Activated CD4-positive, alpha-beta T cell treated with anti-CD3 and anti-CD28 coated beads, Interleukin-2, Interleukin-6, amounts not matched to agents 100 ng/mL and 50 ng/mL, durations not matched to agents 16 hours and 8 hours (primary cell): ENCODE results near the gene BCL11A.

Source experiments
- DNase-seq: peaks from one replicate; pipeline ENCODE4 v3.0.0-alpha.2; 2020

Gene BCL11A

DNA sequence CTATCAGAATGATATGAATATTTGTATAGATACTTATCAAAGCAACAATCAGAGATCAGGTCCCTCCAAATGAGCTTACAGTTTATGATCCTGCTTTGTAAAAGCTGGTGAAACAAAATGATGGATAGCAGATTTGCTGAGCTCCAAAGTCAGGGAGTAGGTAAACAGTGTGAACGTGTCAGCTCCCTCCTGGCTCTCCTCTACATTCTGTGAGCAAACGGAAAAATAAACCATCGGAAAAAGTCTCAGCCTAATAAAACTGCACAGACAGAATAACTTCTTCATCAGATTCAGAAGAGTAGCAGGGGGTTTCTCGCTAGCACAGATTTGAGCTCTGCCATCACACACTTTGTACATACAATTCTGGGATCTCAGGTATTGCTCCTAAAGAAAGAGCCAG lies 51.3 kb downstream of the BCL11A start:
- no peak for DNase-seq

DNA sequence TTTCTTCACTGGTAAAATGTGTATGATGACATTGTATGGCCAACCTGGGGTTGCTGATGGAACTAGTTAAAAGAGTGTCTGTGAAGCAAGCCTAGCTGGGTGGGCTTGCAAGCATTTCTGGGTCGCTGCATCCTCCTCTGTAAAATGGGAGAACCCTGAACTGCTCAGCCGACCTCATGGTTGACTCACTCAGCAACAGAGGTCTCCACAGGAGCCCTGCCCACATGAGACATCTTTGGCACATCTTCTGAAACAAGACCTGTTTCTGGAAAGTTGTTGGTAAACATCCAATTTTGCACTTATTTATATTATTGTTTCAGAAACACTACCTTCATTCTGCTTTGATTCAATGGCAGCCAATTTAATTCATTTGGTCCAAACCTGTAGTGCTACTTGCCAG lies 52.6 kb downstream of the BCL11A start:
- DNase-seq = no peak

DNA sequence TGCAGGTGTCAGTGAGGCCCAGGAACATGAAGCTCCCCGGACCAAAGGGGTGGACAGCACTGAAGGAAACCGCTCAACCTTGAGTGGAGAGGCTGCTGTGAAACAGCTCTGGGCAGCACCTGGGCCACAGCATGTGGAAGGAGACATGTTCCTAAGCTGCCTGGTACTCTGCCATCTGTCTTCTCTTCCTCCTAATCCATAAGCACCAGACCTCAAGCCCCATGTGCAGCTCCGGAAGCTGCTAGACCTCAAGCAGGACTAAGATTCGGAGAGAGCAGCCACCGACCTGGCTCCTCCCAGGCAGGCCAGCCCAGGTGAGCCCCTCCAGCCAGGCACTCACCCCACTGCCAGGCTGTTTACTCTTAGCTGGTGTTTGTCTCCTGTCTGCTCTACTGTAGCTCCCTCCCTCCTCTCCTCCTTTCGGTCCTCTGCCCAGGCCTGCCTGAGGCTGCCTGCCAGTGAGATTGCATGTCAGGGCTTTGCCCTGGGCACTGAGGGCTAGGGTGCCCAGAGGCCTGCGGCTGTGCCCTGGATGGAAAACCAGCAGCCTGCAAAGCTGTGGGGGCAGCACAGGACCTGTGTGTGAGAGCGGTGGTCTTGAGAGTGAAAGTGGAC lies 53.7 kb downstream of the BCL11A start:
- DNase-seq = no peak

DNA sequence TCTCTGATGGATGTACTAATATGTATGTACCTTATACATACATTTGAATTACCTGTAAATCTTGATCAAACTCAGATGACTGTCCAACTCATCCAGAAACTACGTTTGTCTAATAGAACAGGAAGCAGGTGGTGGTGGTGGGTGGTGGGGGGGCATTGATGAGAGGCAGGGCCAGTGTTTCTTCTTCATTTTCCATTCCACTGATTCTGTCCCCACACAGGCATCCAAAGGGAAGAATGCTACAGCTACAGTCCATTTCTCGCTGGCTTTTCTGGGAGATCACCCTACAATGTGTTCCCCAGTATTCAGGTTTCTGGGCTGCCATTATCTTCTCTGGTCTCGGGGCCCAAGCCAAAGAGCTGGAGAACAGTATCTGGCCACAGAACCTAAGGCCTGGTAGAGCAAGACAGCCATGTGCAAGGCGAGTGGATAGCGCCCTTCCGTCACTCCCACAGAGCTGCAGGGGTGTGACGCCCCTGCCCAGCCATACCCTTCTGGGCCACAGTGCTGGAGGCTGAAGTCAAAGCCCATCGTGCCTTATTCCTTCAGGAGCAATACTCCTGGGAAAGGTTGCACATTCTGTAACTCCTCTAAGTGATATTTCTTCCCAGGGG lies 54.5 kb downstream of the BCL11A start:
- DNase-seq = no peak

DNA sequence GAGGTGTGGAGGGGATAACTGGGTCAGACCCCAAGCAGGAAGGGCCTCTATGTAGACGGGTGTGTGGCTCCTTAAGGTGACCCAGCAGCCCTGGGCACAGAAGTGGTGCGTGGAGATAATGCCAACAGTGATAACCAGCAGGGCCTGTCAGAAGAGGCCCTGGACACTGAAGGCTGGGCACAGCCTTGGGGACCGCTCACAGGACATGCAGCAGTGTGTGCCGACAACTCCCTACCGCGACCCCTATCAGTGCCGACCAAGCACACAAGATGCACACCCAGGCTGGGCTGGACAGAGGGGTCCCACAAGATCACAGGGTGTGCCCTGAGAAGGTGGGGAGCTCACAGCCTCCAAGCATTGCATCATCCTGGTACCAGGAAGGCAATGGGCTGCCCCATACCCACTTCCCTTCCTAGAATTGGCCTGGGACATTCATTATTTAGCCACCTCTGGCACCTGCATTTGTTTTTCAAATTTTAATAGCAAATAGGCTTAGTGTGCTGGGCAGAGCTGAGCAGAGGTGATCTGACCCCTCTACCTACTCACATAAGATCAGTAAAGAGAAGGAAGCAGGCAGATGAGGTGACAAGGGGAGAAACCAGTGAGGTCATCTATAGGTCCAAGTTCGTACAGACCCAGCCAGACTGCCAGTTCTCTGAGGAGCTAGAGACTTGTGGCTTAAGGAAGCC lies 55.2 kb downstream of the BCL11A start:
- no peak for DNase-seq

DNA sequence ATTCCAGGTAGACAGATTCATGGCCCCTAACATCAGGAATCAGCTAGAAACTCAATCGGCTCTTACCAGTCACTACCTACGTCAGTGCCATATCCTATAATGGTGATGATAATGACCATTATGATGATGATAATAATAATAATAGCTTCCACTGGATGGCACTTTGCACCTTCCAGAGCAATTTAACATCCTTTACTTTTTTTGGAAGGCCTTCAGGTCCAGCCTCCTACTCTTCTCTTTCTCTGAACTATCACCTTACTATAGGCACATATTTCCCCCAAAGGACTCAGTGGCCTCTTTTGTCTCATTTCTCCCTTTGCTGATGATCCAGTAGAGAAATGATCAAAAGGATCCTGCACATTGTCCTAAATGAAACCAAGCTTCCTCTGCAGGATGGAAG lies 56.0 kb downstream of the BCL11A start:
- no peak for DNase-seq

DNA sequence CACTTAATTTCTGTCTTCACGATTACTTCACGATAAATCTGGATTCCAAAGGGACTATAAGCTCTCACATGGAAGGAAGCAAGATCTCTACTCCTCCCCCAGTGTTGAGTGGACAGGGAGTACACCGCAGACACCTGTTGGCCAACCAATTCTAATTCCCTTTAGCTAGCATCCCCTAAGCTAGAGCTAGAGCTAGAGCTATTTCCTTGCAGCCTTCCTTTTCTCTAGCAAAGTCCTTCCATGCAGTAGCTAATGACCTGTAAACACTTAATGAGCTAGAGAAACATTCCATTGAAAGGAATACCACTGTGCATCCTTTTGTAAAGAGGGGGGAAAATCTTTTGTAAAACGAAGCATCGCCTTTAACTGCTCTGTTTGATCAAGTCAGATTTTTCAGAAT lies 56.5 kb downstream of the BCL11A start:
- no peak for DNase-seq

DNA sequence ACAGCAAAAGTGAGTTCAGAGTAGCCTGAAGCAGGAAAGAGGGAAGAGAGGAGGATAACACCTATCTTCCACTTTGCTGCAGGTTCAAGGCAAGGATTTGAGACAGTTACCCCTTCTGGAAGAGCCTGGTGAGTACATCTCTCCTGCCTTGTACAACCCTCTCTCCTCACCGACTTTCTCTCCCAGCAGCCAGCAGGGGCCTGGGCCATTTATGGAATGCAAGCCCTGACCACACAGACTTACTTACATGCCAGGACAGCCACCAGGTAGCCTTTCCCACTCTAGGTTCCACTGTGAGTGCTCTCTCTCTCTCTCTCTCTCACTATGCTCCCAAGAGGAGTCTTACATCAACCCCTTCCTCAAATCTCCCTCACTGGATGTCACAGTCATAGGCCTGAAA lies 57.0 kb downstream of the BCL11A start:
- no peak for DNase-seq

DNA sequence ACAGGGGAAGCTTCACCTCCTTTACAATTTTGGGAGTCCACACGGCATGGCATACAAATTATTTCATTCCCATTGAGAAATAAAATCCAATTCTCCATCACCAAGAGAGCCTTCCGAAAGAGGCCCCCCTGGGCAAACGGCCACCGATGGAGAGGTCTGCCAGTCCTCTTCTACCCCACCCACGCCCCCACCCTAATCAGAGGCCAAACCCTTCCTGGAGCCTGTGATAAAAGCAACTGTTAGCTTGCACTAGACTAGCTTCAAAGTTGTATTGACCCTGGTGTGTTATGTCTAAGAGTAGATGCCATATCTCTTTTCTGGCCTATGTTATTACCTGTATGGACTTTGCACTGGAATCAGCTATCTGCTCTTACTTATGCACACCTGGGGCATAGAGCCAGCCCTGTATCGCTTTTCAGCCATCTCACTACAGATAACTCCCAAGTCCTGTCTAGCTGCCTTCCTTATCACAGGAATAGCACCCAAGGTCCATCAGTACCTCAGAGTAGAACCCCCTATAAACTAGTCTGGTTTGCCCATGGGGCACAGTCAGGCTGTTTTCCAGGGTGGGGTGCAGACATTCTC lies 58.3 kb downstream of the BCL11A start:
- DNase-seq = no peak

DNA sequence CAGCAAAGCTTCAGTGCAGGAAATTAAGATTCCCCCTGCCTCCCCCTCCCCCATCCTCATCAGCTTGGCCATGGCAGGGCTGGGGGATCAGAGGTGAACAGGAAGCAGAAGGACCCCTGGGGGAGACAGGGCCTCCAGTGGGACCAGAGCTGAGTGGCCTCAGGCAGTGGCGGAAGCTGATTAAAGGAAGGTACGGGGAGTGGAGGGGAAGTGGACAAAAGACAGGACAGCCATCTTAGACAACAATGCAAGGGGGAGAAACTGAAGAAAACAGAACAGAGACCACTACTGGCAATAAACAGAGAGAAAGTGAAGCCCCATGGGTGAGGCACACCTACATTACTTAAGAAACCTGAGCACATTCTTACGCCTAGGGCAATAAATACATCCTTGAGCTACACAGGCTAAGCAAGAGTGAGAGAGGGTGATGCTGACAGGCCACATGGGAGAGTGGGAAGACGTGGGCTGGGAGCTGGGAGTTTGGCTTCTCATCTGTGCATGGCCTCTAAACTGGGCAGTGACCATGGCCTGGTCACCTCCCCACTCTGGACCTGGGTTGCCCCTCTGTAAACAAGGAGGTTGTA lies 59.6 kb downstream of the BCL11A start:
- no peak for DNase-seq

DNA sequence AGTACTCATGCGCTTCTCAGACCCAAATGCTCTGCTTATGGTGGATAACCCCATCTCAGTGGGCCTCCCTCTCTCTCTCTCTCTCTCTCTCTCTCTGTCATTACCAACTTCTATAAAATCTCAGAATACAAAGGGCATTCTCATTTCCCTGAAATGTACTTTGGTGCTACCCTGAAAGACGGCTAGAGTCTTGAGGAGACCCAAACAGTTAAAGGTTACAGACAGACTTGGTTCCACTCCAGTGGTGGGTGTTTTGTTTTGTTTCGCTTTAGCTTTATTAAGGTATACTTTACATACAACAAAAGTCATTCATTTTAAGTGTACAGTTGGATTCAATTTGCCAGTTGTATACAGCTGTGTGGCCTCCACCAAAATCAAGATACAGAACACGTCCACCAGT lies 60.9 kb downstream of the BCL11A start:
- no peak for DNase-seq

DNA sequence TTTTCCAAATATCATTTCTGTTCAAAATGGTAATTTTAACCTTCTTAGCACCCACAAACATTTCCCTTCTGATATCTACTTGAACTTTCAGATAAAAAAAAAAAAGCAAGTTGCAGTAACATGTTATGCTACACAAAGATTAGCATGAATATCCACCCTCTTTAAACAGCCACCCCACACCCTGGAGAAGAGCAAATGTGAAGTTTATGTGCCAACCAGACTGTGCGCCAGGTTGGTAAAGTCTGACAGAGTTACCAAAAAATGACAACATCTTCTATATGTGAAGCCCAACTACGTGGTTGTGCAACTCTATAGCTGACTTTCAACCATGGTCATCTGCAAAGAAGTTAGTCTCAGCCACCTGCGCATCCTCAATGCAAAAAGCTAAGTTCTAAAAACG lies 62.6 kb downstream of the BCL11A start:
- no peak for DNase-seq

DNA sequence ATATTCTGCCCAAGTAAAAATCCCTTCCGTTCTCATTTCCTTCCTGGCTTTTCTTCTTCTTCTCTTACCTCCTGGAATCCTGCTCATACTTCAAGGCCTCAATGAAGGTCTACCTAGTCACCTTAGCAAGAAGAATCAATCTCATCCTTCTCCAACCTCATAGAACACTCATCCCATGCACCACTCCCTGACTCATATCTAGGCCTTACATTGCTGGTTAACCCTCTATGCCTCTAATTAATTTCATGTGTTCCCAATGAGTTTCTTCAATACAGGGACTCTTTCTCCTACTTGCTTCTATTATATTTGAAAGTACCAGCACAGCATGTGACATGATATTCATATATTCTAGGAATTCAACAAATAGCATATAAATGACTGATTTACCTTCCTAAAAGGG lies 63.0 kb downstream of the BCL11A start:
- DNase-seq = no peak

DNA sequence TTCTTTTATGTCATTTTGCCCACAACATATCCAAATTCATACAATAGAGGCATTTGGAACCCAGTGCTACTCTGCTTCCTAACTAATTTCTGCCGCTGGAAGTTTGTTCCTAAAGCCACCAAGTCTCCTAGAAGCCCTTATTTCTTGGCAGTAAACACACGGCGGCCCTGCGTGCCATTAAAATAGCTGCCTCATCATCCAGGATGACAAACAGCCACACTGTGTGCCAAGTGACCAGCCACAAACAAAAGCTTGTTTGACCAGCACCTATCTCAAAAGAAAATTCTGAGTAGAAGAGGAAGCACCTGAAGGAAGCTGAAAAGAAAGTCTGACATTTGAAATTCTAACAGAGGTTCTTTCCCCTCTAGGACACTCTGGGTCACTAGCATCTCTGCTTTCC lies 64.2 kb downstream of the BCL11A start:
- DNase-seq = no peak

DNA sequence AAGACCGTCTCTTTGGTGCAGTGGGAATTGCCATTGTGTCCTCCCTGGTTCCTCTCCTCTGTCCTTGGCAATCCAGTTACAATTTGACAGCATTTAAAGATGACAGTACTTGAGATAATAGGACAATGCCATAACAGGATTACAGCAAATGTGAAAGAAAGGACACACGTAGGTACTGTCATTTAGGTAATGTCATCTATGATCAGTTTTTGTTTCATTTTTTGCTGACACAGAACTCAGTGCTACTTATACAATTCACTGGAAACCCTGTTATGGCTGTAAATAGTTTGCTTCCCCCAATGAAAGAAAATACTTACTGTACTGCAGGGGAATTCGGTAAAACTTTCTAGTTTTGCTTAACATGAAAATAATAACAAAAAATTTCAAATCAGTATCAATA lies 65.2 kb downstream of the BCL11A start:
- DNase-seq = no peak

DNA sequence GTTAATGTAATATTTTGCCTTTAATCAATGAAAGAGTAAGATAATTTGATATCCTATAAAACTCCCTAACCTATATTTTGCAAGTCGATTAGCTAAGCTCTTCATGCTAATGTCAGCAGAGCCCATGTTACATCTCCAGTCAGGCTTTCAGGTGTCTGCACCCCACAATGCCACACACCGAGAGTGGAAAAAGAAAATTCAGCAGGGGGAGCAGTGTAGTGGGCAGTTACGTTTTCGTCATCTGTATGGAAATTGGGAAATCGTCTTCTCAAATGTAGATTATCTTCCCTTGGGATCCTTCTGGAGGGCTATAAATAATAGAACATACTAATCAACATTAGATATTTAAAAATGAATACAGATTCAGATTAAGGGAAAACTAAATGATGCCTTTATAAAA lies 66.3 kb downstream of the BCL11A start:
- DNase-seq = no peak

DNA sequence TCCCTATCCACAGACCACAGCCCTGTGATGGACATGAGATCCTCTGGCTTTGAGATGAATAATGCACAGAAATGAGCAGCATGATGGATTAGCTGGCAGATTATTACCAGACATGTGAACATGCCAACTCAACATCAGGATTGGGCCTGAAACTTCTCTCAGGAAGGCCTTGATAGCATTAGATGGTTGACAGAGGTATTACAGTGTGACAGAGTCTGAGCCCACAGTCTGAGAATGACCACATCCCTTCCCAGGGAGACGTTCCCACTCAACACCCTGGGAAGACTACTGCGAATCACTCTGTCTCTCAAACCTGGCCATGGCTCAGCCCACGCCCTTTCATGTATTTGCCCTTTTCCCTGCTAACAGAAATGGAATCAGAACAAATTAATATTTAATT lies 66.9 kb downstream of the BCL11A start:
- DNase-seq = no peak

DNA sequence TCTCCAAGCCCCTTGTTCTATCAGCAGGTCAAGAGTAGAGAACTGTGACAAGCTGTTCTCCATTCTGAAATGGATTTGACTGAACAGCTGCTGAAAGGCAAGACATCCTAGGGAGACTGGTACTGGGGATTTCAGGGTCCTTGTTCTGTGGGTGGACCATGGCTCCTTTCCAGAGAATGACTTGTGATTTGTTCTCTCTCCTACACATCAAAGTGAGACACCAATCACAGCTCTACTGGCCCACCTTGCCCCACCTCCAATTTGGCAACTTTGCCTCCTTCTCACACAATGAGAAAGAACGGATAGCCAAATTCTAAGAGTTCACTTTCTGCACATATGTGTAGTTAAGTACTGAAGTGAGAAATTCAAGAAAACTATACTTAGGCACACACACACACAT lies 67.4 kb downstream of the BCL11A start:
- DNase-seq = no peak

DNA sequence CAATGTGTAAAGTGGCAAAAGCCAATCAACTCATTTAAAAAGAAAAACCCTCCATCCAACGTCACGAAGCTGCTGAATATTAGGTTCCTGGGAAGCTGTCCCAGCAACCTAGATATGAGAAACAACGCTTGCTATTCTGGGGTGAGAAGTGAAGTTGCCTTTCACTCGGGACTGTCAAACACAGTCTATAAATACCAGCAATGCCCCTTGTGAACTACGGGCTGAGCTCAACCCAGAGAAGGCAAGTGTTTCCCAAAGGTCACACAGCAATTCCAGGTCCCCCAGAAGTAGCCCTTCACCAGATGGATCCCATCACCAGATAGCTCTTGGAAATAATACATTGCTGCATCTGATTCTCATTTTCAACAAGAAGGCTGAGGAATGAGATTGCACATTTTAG lies 67.9 kb downstream of the BCL11A start:
- DNase-seq = no peak

DNA sequence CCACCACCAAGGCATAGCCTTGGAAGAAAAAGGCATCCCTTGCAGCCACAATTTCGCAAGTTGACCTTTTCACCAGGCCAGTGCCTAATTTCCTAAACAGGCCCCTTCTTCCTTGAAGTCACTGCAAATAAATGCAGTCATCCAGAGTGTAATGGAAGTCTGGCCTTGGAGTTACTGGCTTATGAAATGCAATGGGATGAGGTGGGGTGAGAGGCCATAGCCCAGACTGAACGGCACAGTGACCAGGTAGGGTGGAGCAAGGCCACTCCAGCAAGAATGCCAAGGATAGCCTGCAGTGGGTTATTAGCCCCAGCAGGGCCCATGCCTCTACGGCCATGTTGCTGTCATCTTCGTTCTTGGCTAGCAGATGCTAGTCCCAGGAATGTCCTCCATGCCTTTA lies 68.4 kb downstream of the BCL11A start:
- no peak for DNase-seq

DNA sequence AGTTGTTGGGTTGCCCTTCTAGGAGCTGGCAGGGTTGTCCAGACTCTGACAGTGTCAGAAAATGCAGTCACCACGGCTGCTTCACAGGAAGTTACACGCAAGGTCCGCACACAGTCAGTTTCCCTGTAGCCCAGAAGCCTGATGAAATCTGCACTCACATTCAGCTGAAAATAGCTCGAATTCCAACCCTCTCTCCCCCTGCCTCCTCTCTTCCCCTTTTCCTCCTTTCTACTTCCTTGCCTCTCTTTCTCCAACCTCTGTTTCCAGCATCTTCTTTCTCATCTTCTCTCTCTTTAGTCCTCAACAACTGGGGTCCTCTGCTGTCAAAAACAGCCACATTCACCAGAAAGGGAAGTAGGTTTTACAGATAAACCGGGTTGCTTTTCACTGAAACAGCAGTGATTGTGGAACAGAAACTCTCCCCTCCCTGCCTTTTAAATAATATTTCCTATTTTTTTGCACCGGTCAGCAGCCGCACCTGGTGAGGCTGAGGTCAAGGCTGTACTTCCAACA lies 69.3 kb downstream of the BCL11A start:
- no peak for DNase-seq

DNA sequence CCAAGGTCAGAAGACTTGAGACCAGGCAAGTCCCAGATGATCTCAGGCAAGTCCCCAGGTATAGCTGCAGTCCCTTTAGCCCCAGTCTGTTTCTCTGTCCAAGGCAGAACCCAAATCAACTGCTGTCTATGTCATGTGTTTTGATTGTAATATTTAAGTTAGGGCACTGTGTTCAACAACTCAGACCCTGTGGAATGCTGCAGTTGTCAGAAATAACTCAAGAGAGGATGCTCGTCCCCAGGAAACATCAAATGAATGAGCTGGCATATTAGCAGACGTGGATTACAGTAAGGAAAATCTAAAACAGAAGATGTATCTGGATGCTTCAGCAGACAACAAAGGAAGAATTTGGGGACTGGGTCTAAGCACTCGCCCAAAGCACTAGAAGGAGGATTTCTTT lies 70.1 kb downstream of the BCL11A start:
- DNase-seq = no peak

DNA sequence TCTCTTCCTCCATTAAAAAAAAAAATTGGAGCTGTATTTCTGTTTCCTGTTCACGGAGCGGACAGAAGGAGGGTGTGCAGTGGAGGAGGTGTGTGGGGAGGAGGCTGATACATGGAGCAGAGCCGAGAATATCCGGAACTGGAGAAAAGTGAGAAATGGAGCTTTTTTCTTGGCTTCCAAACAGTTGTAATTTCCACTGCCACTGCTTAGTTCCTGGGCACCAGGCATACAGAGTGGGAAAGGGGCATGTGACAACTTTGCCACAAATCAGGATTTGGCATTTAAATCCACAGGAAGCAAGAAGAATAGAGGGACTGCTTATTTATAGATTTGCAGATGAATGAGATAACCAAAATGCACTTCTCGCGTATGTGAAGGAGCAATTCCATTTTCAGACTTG lies 71.2 kb downstream of the BCL11A start:
- no peak for DNase-seq

DNA sequence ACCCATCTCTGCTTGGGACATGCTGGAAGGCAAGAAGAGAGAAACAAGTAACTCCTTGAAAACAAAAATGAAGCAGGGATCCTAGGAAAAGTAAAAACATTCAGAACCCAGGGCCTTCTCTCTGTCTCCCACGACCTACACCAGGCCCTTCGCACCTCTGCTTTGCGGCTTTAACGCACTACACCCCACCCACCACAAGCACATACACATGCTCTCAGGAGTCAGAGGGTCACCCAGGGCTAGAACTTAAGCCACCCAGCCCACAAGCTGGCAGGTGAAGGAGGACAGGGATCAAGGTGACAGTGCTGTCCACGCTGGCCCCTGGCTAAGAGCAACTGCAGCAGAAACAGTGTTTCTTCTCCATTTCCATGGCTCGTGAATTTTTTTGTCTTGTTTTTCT lies 72.2 kb downstream of the BCL11A start:
- DNase-seq = no peak
